HG03565 (cell line): ENCODE data around the gene ITGAV.

ENCODE experiments used
- ATAC-seq: cut with Tn5 transposase; IDR thresholded peaks from one replicate; pipeline ENCODE4 v1.9.1; 2021; ENCODE audit warnings: mild to moderate bottlenecking, moderate library complexity; ENCODE audit not compliant: unreplicated experiment

Gene ITGAV

GRCh38 chr2:186659383-186659782 lies 69.5 kb downstream of the ITGAV start:
- ATAC-seq, result no peak

- ATAC-seq, result no peak
Observed at GRCh38 chr2:186664385-186665043, 74.7 kb downstream of the ITGAV start.

- ATAC-seq, result no peak
Observed at GRCh38 chr2:186669146-186669545, 79.3 kb downstream of the ITGAV start.

GRCh38 chr2:186670831-186671230 lies 81.0 kb downstream of the ITGAV start:
- no peak for ATAC-seq

DNA sequence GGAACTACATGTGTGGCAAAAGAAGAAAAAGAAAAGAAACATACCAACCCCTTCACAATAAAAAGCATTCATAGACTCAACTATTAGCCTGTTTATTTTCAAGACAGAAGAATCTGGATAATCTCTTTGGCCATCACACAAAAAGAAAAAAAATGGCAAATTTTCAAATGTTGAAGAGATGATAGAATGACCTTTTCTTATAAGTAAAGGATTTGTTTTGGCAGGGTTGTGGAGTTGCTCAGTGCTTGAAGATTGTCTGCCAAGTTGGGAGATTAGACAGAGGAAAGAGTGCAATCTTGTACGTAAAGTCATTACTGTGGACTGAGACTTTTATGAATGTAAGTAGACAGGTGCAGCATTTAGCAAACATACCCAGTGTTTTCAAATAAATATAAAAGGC lies 85.5 kb downstream of the ITGAV start:
- no peak for ATAC-seq

DNA sequence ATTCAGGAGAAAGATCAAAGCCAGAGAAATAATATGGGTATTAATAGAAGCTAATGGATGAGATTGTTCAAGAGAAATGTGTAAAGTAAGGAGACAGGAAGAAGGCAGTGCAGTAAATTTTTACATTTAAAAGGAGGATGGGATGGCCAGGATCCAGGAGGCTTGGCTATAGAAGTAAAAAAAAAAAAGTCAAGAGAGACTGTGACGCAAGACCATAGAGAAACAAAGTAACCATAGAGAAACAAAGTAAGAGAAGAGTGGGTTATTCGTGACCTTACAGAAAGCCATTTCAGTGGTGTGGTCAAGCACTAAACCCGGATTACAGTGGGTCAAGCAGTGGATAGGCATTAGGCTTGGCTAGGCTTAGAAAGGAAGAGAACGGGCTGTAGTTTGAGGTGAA lies 93.5 kb downstream of the ITGAV start:
- no peak for ATAC-seq

- ATAC-seq, result no peak
Observed at GRCh38 chr2:186687807-186688211, 98.0 kb downstream of the ITGAV start.

DNA sequence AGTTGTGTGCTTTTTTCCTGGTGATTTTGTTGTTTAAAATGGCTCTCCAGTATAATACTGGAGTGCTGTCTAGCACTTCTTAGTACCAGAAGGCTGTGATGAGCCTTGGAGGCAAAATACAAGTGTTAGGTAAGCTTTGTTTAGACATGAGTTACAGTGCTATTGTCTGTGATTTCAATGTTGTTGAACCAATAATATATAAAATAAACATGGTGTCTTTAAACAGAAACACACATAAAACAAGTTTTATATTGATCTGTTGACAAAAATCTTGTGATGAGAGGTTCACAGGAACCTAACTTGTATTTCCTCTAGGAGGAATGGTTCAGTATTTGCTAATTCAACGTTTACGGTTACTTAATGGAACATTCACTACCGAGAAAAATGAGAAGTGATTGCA lies 99.0 kb downstream of the ITGAV start:
- ATAC-seq, result no peak

- no peak for ATAC-seq
Observed at GRCh38 chr2:186690786-186691185, 100.9 kb downstream of the ITGAV start.

- no peak for ATAC-seq
Observed at GRCh38 chr2:186691231-186691630, 101.4 kb downstream of the ITGAV start.

DNA sequence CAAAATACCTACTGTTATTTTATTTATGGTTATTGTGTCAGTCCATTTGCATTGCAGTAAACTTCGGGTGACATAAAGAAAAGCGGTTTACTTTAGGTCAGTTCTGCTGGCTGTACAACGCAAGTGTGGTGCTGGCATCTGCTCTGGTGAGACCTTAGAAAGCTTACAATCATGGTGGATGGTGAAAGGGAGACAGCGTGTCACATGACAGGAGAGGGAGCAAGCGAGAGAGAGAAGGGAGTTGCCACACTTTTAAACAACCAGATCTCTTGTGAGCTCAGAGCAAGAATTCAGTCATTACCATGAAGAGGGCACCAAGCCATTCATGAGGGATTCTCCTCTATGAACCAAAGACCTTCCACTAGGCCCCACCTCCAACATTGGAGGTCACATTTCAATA lies 102.0 kb downstream of the ITGAV start:
- no peak for ATAC-seq

- ATAC-seq, result no peak
Observed at GRCh38 chr2:186693446-186693832, 103.6 kb downstream of the ITGAV start.

- no peak for ATAC-seq
Observed at GRCh38 chr2:186695081-186695756, 105.4 kb downstream of the ITGAV start.

GRCh38 chr2:186696290-186696689 lies 106.4 kb downstream of the ITGAV start:
- no peak for ATAC-seq

GRCh38 chr2:186696804-186697203 lies 106.9 kb downstream of the ITGAV start:
- ATAC-seq, result no peak

- no peak for ATAC-seq
Observed at GRCh38 chr2:186697536-186697935, 107.7 kb downstream of the ITGAV start.

DNA sequence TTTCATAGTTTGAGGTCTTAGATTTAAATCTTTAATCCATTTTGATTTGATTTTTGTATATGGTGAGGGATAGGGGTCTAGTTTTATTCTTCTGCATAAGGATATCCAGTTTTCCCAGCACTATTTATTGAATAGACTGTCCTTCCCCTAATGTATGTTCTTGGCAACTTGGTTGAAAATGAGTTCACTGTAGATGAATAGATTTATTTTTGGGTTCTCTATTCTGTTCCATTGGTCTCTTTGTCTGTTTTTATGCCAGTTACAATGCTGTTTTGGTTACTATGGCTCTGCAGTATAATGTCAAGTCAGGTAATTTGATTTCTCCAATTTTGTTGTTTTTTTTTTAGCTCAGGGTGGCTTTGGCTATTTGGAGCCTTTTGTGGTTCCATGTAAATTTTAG lies 109.9 kb downstream of the ITGAV start:
- no peak for ATAC-seq

GRCh38 chr2:186702006-186702405 lies 112.2 kb downstream of the ITGAV start:
- no peak for ATAC-seq

- no peak for ATAC-seq
Observed at GRCh38 chr2:186702501-186702900, 112.6 kb downstream of the ITGAV start.

GRCh38 chr2:186704897-186705296 lies 115.0 kb downstream of the ITGAV start:
- no peak for ATAC-seq

DNA sequence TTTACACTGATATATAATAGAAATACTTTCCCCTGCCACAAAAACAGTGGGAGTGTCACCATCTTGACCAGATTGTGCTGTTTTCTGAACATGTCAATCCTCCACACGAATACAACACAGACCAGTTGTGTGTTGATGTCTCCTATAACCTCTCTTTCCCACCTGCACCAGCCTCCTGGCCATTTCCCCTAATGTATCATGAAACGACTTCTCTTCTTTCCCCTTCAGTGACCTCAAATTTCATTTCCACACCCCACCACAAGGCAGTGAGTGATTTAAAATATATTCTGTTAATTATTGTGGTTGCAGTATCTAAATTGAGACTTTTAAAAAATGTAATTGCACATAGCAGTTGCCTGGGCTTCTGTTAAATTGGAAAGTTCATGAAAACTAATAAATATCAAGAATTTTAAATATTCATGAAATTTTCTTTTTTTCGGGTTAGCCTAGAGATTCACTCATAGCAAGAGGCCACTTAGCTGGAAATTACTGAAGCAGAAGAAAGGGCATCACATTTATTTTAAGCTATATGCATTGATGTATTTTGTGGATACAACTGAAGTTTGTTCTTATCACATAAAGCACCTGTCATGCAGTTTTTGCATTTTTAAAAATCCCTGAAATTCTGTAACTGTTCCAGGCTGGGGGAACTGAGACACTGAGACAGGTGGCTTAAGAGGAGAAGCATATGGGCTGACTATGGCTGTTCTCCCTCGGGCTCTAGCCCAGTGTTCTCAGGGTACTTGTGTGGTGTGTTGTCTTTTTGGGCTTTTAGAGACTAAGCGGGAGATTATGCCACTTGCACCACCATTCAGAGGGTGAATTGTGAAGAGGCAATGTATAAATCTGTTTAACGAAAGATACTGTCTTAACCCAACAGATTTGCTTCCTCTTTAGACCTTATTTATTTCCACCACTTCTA lies 119.9 kb downstream of the ITGAV start:
- ATAC-seq, result no peak

DNA sequence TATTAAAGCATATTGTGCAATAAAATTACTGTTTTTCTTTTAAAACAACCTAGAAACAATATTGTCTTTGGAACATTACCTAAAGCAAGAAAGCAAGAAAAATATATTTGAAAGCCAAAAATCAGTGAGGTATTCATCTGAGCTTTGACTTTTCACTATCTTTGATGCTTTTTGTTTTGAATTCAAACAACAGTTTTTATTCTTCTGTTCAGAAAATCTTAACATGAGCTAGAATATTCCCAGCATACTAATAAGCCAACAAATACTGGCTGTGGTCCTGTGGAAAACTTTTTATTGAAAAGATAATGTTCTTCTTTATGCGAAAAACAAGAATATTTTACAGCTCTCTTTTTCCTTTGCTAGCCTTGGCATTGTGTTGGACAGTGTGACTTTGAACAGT lies 123.8 kb downstream of the ITGAV start:
- no peak for ATAC-seq
